Right forelimb (tissue), 1 donor: ENCODE results near the gene HOXD12.
A peak's percentile ranks its signal among the peaks of the same experiment; 100 is the strongest.

Experiments
- DNase-seq: peaks from one replicate; pipeline ENCODE4 v3.0.0-alpha.2; 2018

The HOXD12 gene, protein sequence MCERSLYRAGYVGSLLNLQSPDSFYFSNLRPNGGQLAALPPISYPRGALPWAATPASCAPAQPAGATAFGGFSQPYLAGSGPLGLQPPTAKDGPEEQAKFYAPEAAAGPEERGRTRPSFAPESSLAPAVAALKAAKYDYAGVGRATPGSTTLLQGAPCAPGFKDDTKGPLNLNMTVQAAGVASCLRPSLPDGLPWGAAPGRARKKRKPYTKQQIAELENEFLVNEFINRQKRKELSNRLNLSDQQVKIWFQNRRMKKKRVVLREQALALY

GRCh38 chr2:176099728-176100546 is at the start of gene HOXD12:
Gene HOXD12, plus strand, starts transcription at chr2:176099795. Its CDS starts 7 bp downstream, at chr2:176099802.
- peak; percentile 60 for DNase-seq

- DNase-seq = no peak
Measured at GRCh38 chr2:176056406-176056805, 43.2 kb upstream of the HOXD12 start.

DNA sequence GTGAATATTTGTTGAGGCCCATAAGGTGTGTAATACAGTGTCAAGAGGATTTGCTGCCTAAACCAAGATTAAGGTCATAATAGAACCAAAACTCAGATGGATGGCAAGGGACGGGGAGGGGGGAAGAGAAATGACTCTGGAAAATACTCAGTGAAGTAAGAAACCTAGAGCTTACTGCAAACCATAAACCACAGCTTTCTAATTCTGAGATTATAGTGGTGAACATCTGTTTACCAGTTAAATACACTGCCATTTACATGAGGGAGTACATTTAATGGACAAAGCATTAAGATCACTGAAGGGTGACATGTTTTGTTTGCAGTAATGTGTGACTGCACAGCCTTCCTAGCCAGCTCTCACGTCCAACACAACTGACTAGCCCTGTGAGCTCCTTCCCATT is 35.6 kb upstream of the HOXD12 start:
- no peak for DNase-seq

GRCh38 chr2:176066645-176067588 is 32.7 kb upstream of the HOXD12 start:
- DNase-seq = peak; percentile 56

DNA sequence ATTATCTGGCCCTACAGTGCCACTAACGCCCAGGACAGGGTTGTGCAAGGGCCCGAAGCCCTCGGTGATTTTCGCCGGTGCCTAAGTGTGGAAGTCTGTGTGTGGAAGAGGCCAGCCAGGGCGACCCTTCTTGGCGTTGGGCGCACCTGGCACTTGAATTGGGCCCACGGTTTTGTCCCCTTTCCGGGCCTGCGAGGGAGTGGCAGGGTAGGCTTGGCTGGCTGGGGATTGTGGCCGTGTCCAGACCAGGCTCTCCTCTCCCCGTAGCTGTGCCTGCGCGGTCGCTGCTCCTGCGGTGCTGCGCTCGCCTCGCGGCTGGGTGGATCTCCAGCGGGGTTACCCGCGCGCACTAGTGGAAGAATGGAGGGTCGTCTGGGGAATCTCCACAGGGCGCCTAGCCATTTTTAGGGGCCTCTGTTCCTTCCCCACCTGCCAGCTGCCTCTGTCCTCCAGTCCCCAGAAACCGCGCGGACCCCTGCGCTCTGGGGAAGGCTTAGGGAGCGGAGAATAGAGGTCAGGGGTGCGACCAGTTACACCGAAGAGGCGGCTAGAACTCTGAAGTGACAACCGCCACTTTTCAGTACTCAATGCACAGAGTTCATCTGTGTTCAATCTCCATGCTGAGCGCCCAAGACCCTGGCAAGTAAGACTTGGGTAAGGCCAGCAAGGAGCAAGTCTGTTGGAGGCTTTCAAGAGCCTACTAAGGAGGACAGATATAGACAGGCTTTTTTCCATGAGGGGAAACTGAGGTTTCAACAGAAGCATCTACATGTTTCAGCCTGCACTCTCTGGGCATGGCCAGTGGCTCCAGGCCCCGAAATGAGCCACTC is 31.8 kb upstream of the HOXD12 start:
- DNase-seq = peak; percentile 57

GRCh38 chr2:176068419-176068832 is 31.2 kb upstream of the HOXD12 start:
- DNase-seq = peak; percentile 44

GRCh38 chr2:176071330-176072291 is 28.0 kb upstream of the HOXD12 start:
- DNase-seq = peak; percentile 46

- DNase-seq = no peak
Measured at GRCh38 chr2:176072292-176072669, 27.3 kb upstream of the HOXD12 start.

GRCh38 chr2:176072951-176073904 is 26.4 kb upstream of the HOXD12 start:
- DNase-seq = peak; percentile 45

GRCh38 chr2:176074919-176075425 is 24.6 kb upstream of the HOXD12 start:
- no peak for DNase-seq

GRCh38 chr2:176075481-176075880 is 24.1 kb upstream of the HOXD12 start:
- DNase-seq = peak; percentile 57

- DNase-seq = no peak
Measured at GRCh38 chr2:176076063-176076462, 23.5 kb upstream of the HOXD12 start.

DNA sequence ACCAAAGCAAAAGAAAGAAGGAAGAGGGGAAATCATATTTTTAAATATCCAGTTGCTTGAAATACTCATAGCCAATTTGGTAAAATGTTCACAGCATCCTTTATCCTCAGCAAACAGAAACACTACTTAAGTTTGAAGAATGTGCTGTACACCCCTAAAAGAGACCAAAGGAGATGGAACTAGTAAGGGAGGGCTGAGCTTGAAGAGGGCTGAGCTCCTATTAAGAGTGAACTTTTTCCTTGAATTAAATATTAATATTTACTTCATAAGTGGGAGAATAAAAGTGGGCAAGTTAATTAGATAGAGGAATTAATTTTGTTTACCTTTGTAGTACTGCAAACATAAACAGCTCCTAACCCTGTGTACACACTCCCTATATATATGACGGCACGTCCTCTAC is 22.8 kb upstream of the HOXD12 start:
- DNase-seq = no peak

GRCh38 chr2:176078541-176079284 is 20.9 kb upstream of the HOXD12 start:
- DNase-seq = peak; percentile 46

DNA sequence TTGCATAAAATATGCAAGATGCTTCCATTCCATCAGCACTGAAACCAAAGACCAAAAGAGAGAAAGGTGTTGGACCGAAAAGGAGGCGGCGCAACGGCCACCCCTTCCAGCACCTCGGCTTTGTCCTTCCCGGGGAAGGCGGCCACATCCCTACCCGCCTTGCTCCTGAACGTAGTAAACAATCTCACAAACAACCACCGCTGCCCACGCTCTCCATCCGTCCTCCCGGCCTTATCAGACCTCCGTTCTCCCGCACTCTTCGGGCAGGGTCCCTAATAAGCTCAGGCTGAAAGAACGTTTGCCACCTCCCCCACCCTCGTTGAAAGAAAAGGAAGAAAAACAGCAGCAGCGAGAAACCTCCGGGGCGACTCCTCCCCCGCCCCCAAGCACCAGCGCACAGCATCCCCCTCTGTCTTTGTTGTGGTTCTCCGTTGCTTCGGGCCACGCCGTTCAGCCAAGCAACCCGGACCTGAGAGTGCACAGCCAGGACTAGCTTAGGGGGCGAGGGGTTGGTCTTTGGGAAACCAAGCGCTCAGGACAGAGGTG is 20.2 kb upstream of the HOXD12 start:
- DNase-seq = no peak

DNA sequence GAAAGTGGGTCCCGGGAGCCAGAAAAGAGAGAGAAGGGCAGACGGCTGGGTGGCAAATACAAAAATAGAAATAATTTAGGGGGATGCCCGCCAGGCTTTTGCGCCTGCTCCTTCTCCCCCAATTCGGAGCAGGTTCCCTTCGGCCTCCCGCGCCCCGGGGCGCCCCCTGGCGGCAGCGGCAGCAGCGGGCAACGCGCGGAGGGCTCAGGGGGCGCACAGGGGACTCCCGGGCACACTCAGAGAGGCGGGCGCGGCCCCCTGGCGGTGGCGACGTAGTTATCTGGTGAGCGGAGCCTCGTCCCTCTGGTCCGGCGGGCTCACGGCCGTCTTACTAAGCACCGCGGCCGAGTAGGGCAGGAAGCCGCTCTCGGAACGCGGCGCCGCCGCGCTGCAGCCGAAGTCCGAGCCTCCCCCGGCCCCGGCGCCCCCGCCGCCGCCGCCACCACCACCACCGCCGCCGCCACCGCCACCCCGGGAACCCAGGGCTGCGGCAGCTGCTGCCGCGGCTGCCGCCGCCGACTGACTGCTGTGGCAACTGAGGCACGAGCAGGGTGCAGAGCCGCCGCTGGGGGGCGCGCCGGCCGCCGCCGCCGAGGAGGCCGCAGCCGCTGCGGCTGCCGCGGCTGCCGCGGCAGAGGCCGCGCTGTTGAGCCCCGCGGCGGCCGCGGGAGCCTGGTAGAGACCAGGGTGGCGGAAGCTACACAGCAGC is 19.6 kb upstream of the HOXD12 start:
- peak; percentile 73 for DNase-seq

GRCh38 chr2:176080540-176081375 is 18.8 kb upstream of the HOXD12 start:
- peak; percentile 65 for DNase-seq
